ENCODE results near the gene PRH2. TPM values are rescaled to one million over a fixed set of nuclear protein-coding genes. Genes with fewer than 3 reads are reported as not detected.
A peak's percentile ranks its signal among the peaks of the same experiment; 100 is the strongest.

The PRH2 gene
- total and polyA plus RNA-seq, 2 experiments from 2014 or later: not detected

DNA sequence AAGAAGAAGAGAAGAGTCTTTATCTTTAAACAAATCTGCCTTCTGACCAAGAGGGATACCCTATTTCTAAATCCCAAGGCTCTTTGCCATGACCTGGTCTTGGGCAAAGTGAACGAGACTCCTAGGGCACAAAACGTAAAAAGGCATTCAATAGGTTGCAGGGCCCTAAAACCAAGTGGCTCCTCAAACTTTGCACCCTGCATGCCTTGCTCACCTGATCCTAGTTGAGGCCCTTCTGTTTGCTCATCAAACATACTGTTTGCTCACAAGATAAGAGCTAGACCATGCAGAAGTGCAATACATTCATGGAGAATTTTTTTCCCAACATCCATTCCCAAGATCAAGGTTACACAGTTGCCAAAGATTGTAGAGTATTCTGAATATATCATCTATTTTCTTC, 37.1 kb upstream of the PRH2 start:
- Histone ChIP-seq H3K4me2 (peak overlapping the region; percentile 30), H3K79me2 (no peaks in the 10 kb centered on the region), H3K4me3 (no peak overlapping the region), H3K4me1 (ENCODE audit: insufficient read depth) (peaks cover 23% of the 10 kb centered on the region), H3K36me3 (replicated peaks; ENCODE audit: insufficient read depth, low read depth) (no peaks in the 10 kb centered on the region), H3K27ac (peak overlapping the region; percentile 62), H4K20me1 (ENCODE audit: insufficient read depth, poor library complexity, severe bottlenecking) (no peaks in the 10 kb centered on the region), H3K27me3 (no peaks in the 10 kb centered on the region), H3K9me2 (replicated peaks; ENCODE audit: insufficient read depth) (no peaks in the 10 kb centered on the region), H3K9me3 (ENCODE audit: low read depth) (no peaks in the 10 kb centered on the region), H2AFZ (no peak overlapping the region)
- WGBS (ENCODE audit: low lambda C conversion rate, missing lambda C conversion rate): 59% methylated on average over 2 of the region's 2 CpGs
- DNase-seq (ENCODE audit: low spot score): peak; percentile 63
- TF ChIP-seq EZH2 (IDR thresholded peaks at IDR 0.05; ENCODE audit: borderline replicate concordance) (no peak), EZH2phosphoT487 (IDR thresholded peaks at IDR 0.05; ENCODE audit: low read depth, severe bottlenecking, unreplicated experiment) (no peak)
- TF ChIP-seq, protein P1, sequence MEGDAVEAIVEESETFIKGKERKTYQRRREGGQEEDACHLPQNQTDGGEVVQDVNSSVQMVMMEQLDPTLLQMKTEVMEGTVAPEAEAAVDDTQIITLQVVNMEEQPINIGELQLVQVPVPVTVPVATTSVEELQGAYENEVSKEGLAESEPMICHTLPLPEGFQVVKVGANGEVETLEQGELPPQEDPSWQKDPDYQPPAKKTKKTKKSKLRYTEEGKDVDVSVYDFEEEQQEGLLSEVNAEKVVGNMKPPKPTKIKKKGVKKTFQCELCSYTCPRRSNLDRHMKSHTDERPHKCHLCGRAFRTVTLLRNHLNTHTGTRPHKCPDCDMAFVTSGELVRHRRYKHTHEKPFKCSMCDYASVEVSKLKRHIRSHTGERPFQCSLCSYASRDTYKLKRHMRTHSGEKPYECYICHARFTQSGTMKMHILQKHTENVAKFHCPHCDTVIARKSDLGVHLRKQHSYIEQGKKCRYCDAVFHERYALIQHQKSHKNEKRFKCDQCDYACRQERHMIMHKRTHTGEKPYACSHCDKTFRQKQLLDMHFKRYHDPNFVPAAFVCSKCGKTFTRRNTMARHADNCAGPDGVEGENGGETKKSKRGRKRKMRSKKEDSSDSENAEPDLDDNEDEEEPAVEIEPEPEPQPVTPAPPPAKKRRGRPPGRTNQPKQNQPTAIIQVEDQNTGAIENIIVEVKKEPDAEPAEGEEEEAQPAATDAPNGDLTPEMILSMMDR (IDR thresholded peaks at IDR 0.05; ENCODE audit: poor library complexity): no peak

DNA sequence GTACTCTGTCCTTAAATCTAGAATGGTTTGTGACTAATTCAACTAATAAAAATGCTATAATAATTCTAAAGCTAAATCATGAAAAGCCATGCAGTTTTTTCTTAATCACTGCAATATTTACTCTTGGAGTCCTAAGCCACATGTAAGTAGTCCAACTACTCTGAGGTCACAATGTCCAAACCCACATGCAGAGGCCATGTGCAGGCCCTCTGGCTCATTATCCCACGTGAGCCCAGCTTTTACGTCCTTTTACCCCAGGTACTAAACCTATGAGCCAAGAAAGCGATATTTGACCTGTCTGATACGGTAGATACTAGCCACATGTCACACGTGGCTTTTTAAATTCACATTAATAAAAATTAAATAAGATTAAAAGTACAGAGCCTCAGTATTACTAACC, 32.2 kb upstream of the PRH2 start:
- H3K9me3 ChIP-seq (ENCODE audit: low read depth): no peaks in the 10 kb centered on the region
- peaks cover 12% of the 10 kb centered on the region for H3K4me1 ChIP-seq (ENCODE audit: insufficient read depth)
- no peaks in the 10 kb centered on the region for H4K20me1 ChIP-seq (ENCODE audit: insufficient read depth, poor library complexity, severe bottlenecking)
- H3K4me2 ChIP-seq: no peak overlapping the region
- TF ChIP-seq, protein P1 (IDR thresholded peaks at IDR 0.05; ENCODE audit: poor library complexity): no peak
- TF ChIP-seq EZH2phosphoT487 (IDR thresholded peaks at IDR 0.05; ENCODE audit: low read depth, severe bottlenecking, unreplicated experiment) (no peak), EZH2 (IDR thresholded peaks at IDR 0.05; ENCODE audit: borderline replicate concordance) (no peak)
- no peak overlapping the region for H3K27ac ChIP-seq
- H3K4me3 ChIP-seq: no peak overlapping the region
- 92% methylated on average over 5 of the region's 5 CpGs for WGBS (ENCODE audit: low lambda C conversion rate, missing lambda C conversion rate)
- peaks cover under 1% of the 10 kb centered on the region for H3K79me2 ChIP-seq
- no peaks in the 10 kb centered on the region for H3K9me2 ChIP-seq (replicated peaks; ENCODE audit: insufficient read depth)
- no peak overlapping the region for H2AFZ ChIP-seq
- no peaks in the 10 kb centered on the region for H3K27me3 ChIP-seq
- H3K36me3 ChIP-seq (replicated peaks; ENCODE audit: insufficient read depth, low read depth): no peaks in the 10 kb centered on the region
- DNase-seq (ENCODE audit: low spot score): no peak

DNA sequence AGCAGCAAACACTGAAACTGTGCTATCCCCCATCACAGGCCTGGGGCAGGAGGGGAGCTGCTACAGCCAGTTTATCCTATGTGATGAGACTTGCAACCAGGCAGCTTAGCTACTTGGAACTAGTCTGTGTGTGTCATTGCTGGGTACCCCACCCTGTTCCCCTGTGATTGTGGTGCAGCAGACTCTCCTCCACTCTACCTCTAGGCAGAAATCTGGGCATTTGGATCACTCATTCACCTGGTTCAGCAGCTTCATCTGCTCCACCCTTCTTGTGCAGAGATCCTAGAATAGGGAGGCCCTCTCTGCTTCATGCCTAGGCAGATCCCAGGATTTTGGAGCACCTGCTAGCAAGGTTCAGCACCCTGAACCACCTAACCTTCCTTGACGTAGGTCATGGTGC, 28.5 kb upstream of the PRH2 start:
- Histone ChIP-seq H3K27ac (no peak overlapping the region), H3K36me3 (replicated peaks; ENCODE audit: insufficient read depth, low read depth) (no peaks in the 10 kb centered on the region), H3K4me2 (no peak overlapping the region), H3K9me3 (ENCODE audit: low read depth) (peaks cover 11% of the 10 kb centered on the region), H3K79me2 (peaks cover 20% of the 10 kb centered on the region), H3K27me3 (no peaks in the 10 kb centered on the region), H3K4me1 (ENCODE audit: insufficient read depth) (peaks cover 4% of the 10 kb centered on the region), H2AFZ (no peak overlapping the region), H3K9me2 (replicated peaks; ENCODE audit: insufficient read depth) (no peaks in the 10 kb centered on the region), H4K20me1 (ENCODE audit: insufficient read depth, poor library complexity, severe bottlenecking) (no peaks in the 10 kb centered on the region), H3K4me3 (no peak overlapping the region)
- 93% methylated on average over 1 of the region's 1 CpG for WGBS (ENCODE audit: low lambda C conversion rate, missing lambda C conversion rate)
- TF ChIP-seq EZH2 (IDR thresholded peaks at IDR 0.05; ENCODE audit: borderline replicate concordance) (no peak), EZH2phosphoT487 (IDR thresholded peaks at IDR 0.05; ENCODE audit: low read depth, severe bottlenecking, unreplicated experiment) (no peak)
- TF ChIP-seq, protein P1 (IDR thresholded peaks at IDR 0.05; ENCODE audit: poor library complexity): no peak
- no peak for DNase-seq (ENCODE audit: low spot score)

DNA sequence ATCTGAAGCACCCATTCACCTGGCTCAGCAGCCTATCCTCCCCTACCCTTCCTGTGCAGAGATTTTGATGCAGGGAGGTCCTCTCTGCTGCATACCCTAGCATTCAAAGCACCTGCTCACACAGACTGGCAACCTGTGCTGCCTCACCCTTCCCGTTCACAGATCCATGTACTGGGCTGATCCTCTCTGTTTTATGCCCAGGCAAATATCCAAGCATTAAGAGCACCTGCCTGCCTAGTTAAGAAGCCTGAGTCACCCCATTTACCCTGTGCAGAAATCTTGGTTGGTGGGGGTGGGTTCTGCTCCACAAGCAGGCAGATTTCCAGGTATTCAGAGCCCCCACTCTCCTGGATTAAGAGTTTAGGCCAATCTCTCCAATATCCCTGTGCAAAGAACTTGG, 28.1 kb upstream of the PRH2 start:
- TF ChIP-seq EZH2 (IDR thresholded peaks at IDR 0.05; ENCODE audit: borderline replicate concordance): no peak
- TF ChIP-seq EZH2phosphoT487 (IDR thresholded peaks at IDR 0.05; ENCODE audit: low read depth, severe bottlenecking, unreplicated experiment): no peak
- TF ChIP-seq, protein P1 (IDR thresholded peaks at IDR 0.05; ENCODE audit: poor library complexity): no peak

More for the DNA sequence above, 28.1 kb upstream of the PRH2 start:
- Histone ChIP-seq H3K4me3 (no peak overlapping the region), H2AFZ (no peak overlapping the region), H3K4me1 (ENCODE audit: insufficient read depth) (peaks cover 4% of the 10 kb centered on the region), H3K9me3 (ENCODE audit: low read depth) (peaks cover 11% of the 10 kb centered on the region), H3K36me3 (replicated peaks; ENCODE audit: insufficient read depth, low read depth) (no peaks in the 10 kb centered on the region), H3K9me2 (replicated peaks; ENCODE audit: insufficient read depth) (no peaks in the 10 kb centered on the region), H3K27ac (no peak overlapping the region), H4K20me1 (ENCODE audit: insufficient read depth, poor library complexity, severe bottlenecking) (no peaks in the 10 kb centered on the region), H3K4me2 (no peak overlapping the region), H3K79me2 (peaks cover 20% of the 10 kb centered on the region), H3K27me3 (no peaks in the 10 kb centered on the region)
- 100% methylated on average over 1 of the region's 1 CpG for WGBS (ENCODE audit: low lambda C conversion rate, missing lambda C conversion rate)
- no peak for DNase-seq (ENCODE audit: low spot score)
